SK-N-MC (cell line): ENCODE measurements around the gene NUBPL.

Experiments used
- EZH2 ChIP-seq: fragments of 200-600 bp; sonication (generic); IDR thresholded peaks from one replicate; pipeline ENCODE4 v1.6.1; 2017; ENCODE audit warnings: antibody characterized with exemption
- FOXP2 ChIP-seq: optimal IDR thresholded peaks from 2 replicates; pipeline ENCODE3; 2011; ENCODE audit warnings: mild to moderate bottlenecking, moderate library complexity; ENCODE audit not compliant: insufficient read depth; ENCODE audit errors: extremely low read length, control extremely low read depth
- POLR2AphosphoS5 ChIP-seq: IDR thresholded peaks from 2 replicates; pipeline ENCODE4 v1.6.1; 2012; ENCODE audit warnings: mild to moderate bottlenecking, low read depth, low read length, borderline replicate concordance

DNA sequence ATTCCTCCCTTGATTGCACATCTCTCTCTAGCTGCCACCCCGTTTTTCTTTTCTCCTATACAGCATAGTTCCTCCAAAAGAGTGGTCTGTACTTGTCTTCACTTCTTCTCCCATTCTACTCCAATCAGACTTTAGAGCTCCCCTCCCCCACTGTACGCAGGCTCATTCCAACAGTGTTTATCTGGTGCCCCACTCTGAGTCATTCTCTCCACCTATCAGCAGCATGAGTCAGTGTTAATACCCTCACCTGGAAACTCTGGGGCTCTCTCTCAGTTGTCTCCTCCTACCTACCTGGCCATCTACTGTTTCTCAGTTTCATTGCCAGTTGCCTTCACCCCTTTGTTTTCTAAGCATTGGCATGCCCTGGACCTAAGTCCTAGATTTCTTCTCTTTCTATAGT, 340.8 kb downstream of the NUBPL start:
- TF ChIP-seq POLR2AphosphoS5, result no peak
- TF ChIP-seq EZH2, result no peak
- TF ChIP-seq FOXP2, result no peak
